ENCODE data around the gene TNKS2. TPM values are rescaled to one million over a fixed set of nuclear protein-coding genes. Genes with fewer than 3 reads are reported as not detected.
A peak's percentile ranks its signal among the peaks of the same experiment; 100 is the strongest.
"Not testable (repeated sequence)": the region's sequence is repeated elsewhere in the genome, so short reads cannot be mapped to it uniquely, and the experiment has no call there.

TNKS2 gene
- total RNA-seq (ENCODE audit: low replicate concordance) = 47.2 and 53.4 TPM in 2 replicates

DNA sequence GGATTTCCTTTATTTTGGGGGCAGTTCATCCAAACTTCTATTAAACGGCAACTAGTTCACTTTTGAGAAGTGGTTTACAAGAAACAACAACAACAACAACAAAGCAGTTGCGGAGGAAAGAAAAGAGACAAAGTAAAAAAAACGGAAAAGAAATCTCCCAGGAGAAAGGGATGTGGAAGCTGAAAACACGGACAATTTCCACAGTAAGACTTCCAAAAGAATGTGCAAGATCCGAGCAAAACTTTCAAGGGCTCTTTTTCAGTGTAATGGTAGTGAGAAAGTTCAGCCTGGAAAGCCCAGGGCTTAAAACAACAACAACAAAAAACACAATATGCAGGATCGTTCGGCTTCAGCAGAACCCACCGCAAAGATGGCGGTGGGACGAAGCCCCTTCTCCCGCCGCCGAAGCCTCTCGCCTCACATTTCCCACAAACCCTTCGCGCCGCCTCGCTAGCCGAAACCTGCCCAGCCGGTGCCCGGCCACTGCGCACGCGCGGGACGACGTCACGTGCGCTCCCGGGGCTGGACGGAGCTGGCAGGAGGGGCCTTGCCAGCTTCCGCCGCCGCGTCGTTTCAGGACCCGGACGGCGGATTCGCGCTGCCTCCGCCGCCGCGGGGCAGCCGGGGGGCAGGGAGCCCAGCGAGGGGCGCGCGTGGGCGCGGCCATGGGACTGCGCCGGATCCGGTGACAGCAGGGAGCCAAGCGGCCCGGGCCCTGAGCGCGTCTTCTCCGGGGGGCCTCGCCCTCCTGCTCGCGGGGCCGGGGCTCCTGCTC, at the start of gene TNKS2:
TNKS2 (plus strand) TSS at position 553 of the 775 bp plus-strand sequence. CDS start 265 bp downstream, outside the sequence.
- Histone ChIP-seq H3K36me3 (no peaks in the 10 kb centered on the region), H3K9ac (peak within 1 kb of the TSS; percentile 72), H3K4me1 (peaks cover 34% of the 10 kb centered on the region), H3K4me3 (peak within 1 kb of the TSS; percentile 76), H3F3A (ENCODE audit: low read depth) (peaks cover 28% of the 10 kb centered on the region), H3K4me2 (peak within 1 kb of the TSS; percentile 75), H3K9me3 (ENCODE audit: low read depth) (no peaks in the 10 kb centered on the region), H2AFZ (replicated peaks) (peak within 1 kb of the TSS; percentile 75), H3K27ac (peak within 1 kb of the TSS; percentile 96), H4K20me1 (ENCODE audit: low read depth) (peaks cover 43% of the 10 kb centered on the region), H3K27me3 (no peaks in the 10 kb centered on the region), H3K79me2 (ENCODE audit: low read depth) (peaks cover 59% of the 10 kb centered on the region)
- TF ChIP-seq EZH2 (IDR thresholded peaks at IDR 0.05) = no peak
- TF ChIP-seq CTCF (IDR thresholded peaks at IDR 0.05) = no peak
- no peak for TF ChIP-seq EZH2phosphoT487 (IDR thresholded peaks at IDR 0.05)
- Mint-ChIP-seq H3K4me1 (peaks cover 36% of the 10 kb centered on the region), H3K4me3 (peak within 1 kb of the TSS; percentile 97), H3K36me3 (peaks cover 20% of the 10 kb centered on the region), H3K27me3 (ENCODE audit: insufficient read depth, low read depth) (peaks cover 8% of the 10 kb centered on the region), H3K27ac (peak within 1 kb of the TSS; percentile 98), H3K9me3 (no peaks in the 10 kb centered on the region)
- DNase-seq (ENCODE audit: low spot score) = peak; percentile 98

GRCh38 chr10:91749592-91749991, 48.6 kb upstream of the TNKS2 start:
- DNase-seq (ENCODE audit: low spot score); H3K36me3 ChIP-seq; H3K27me3 ChIP-seq; H3K36me3 Mint-ChIP-seq; H2AFZ ChIP-seq (replicated peaks); H3K79me2 ChIP-seq (ENCODE audit: low read depth); H3K4me3 Mint-ChIP-seq; H3K4me2 ChIP-seq; H3K27ac ChIP-seq; H3K27ac Mint-ChIP-seq; H3K4me3 ChIP-seq; H4K20me1 ChIP-seq (ENCODE audit: low read depth); H3K27me3 Mint-ChIP-seq (ENCODE audit: insufficient read depth, low read depth); H3K4me1 ChIP-seq; H3K9ac ChIP-seq; H3K4me1 Mint-ChIP-seq; H3K9me3 ChIP-seq (ENCODE audit: low read depth): not testable (repeated sequence)
- peaks cover 23% of the 10 kb centered on the region for H3K9me3 Mint-ChIP-seq
- peaks cover 11% of the 10 kb centered on the region for H3F3A ChIP-seq (ENCODE audit: low read depth)

DNA sequence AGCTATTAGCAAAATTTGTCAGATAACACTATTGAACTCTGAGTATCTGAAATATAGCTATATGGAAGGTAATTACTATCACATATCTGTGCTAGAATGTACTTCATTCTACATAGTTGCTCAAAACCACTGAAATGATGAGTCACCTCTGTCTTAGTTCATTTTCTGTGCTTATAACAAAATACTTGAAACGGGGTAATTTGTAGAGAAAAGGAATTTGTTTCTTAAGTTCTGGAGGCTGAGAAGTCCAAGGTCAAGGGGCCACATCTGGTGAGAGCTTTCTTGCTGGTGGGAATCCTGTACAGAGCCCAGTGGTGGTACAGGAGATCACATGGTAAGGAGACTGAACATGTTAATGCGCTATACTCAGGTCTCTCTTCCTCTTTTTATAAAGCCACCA, 41.9 kb upstream of the TNKS2 start:
- Mint-ChIP-seq H3K4me1 (no peaks in the 10 kb centered on the region), H3K36me3 (peaks cover 2% of the 10 kb centered on the region), H3K9me3 (peaks cover 15% of the 10 kb centered on the region), H3K27me3 (ENCODE audit: insufficient read depth, low read depth) (no peaks in the 10 kb centered on the region), H3K27ac (no peak overlapping the region), H3K4me3 (no peak overlapping the region)
- no peak overlapping the region for H3K9ac ChIP-seq
- H3K4me2 ChIP-seq = no peak overlapping the region
- no peak overlapping the region for H3K4me3 ChIP-seq
- no peaks in the 10 kb centered on the region for H4K20me1 ChIP-seq (ENCODE audit: low read depth)
- H3K79me2 ChIP-seq (ENCODE audit: low read depth) = no peaks in the 10 kb centered on the region
- H3K9me3 ChIP-seq (ENCODE audit: low read depth) = no peaks in the 10 kb centered on the region
- H3K4me1 ChIP-seq = no peaks in the 10 kb centered on the region
- TF ChIP-seq EZH2phosphoT487 (IDR thresholded peaks at IDR 0.05) = no peak
- TF ChIP-seq CTCF (IDR thresholded peaks at IDR 0.05) = no peak
- no peak for TF ChIP-seq EZH2 (IDR thresholded peaks at IDR 0.05)
- no peak overlapping the region for H2AFZ ChIP-seq (replicated peaks)
- H3F3A ChIP-seq (ENCODE audit: low read depth) = no peaks in the 10 kb centered on the region
- no peak for DNase-seq (ENCODE audit: low spot score)
- no peaks in the 10 kb centered on the region for H3K27me3 ChIP-seq
- no peak overlapping the region for H3K27ac ChIP-seq
- no peaks in the 10 kb centered on the region for H3K36me3 ChIP-seq

All from neural progenitor cell (in vitro differentiated cells).